HUES64 (cell line): ENCODE data around the gene GTSE1.
"Not testable (repeated sequence)": the region's sequence is repeated elsewhere in the genome, so short reads cannot be mapped to it uniquely, and the experiment has no call there.

Source experiments
- H3K27ac ChIP-seq: 2 replicates; pipeline ENCODE4 v1.7.0; 2013; ENCODE audit warnings: low read depth, low read length, inconsistent platforms
- H3K27me3 ChIP-seq: 2 replicates; pipeline ENCODE4 v1.6.1; 2013; ENCODE audit warnings: mild to moderate bottlenecking, low read length; ENCODE audit not compliant: insufficient read depth
- H3K36me3 ChIP-seq: 2 replicates; pipeline ENCODE4 v1.6.1; 2013; ENCODE audit warnings: mild to moderate bottlenecking, low read length; ENCODE audit not compliant: insufficient read depth
- H3K4me1 ChIP-seq: 2 replicates; pipeline ENCODE4 v1.6.1; 2013; ENCODE audit warnings: mild to moderate bottlenecking, low read length, moderate library complexity; ENCODE audit not compliant: insufficient read depth
- H3K4me3 ChIP-seq: 2 replicates; pipeline ENCODE4 v1.5.1; 2013; ENCODE audit warnings: mild to moderate bottlenecking, low read length, moderate library complexity
- H3K9ac ChIP-seq: 2 replicates; pipeline ENCODE4 v1.6.1; 2013; ENCODE audit warnings: mild to moderate bottlenecking, low read depth, low read length
- H3K9me3 ChIP-seq: 2 replicates; pipeline ENCODE4 v1.6.1; 2013; ENCODE audit warnings: low read depth, low read length; ENCODE audit not compliant: insufficient read depth
- WGBS: fragments of 150-250, 120-280 bp; methylation state at CpG from one replicate; pipeline ENCODE4 v1.1.7; 2013; ENCODE audit warnings: missing lambda C conversion rate; 5-methylcytosine and 5-hydroxymethylcytosine counted together

The GTSE1 gene

GRCh38 chr22:46299101-46299500 is 2.4 kb downstream of the GTSE1 start:
- Histone ChIP-seq H3K4me1 (no peaks in the 10 kb centered on the region), H3K9me3 (no peaks in the 10 kb centered on the region), H3K27me3 (no peaks in the 10 kb centered on the region), H3K27ac (no peak overlapping the region), H3K4me3 (no peak overlapping the region), H3K9ac (no peak overlapping the region), H3K36me3 (peaks cover 32% of the 10 kb centered on the region)
- 95% methylated on average over 13 of the region's 13 CpGs for WGBS

- H3K4me3 ChIP-seq, result no peak overlapping the region
- H3K27me3 ChIP-seq, result no peaks in the 10 kb centered on the region
- H3K9ac ChIP-seq, result no peak overlapping the region
- no peaks in the 10 kb centered on the region for H3K9me3 ChIP-seq
- no peaks in the 10 kb centered on the region for H3K4me1 ChIP-seq
- WGBS, result 97% methylated on average over 7 of the region's 7 CpGs
- no peak overlapping the region for H3K27ac ChIP-seq
- peaks cover 40% of the 10 kb centered on the region for H3K36me3 ChIP-seq
Observed at GRCh38 chr22:46300491-46300890, 3.8 kb downstream of the GTSE1 start.

GRCh38 chr22:46303347-46303965 is 6.8 kb downstream of the GTSE1 start:
- Histone ChIP-seq H3K36me3 (peaks cover 50% of the 10 kb centered on the region), H3K9me3 (no peaks in the 10 kb centered on the region), H3K27me3 (no peaks in the 10 kb centered on the region), H3K4me3 (no peak overlapping the region), H3K27ac (no peak overlapping the region), H3K9ac (no peak overlapping the region), H3K4me1 (no peaks in the 10 kb centered on the region)
- 96% methylated on average over 7 of the region's 7 CpGs for WGBS

- Histone ChIP-seq H3K27me3 (no peaks in the 10 kb centered on the region), H3K4me3 (no peak overlapping the region), H3K9me3 (no peaks in the 10 kb centered on the region), H3K36me3 (peaks cover 50% of the 10 kb centered on the region), H3K9ac (no peak overlapping the region), H3K27ac (no peak overlapping the region), H3K4me1 (no peaks in the 10 kb centered on the region)
- 94% methylated on average over 23 of the region's 23 CpGs for WGBS
Observed at GRCh38 chr22:46308283-46308988, 11.8 kb downstream of the GTSE1 start.

- peaks cover 47% of the 10 kb centered on the region for H3K36me3 ChIP-seq
- no peaks in the 10 kb centered on the region for H3K27me3 ChIP-seq
- no peak overlapping the region for H3K4me3 ChIP-seq
- no peak overlapping the region for H3K9ac ChIP-seq
- no peak overlapping the region for H3K27ac ChIP-seq
- no peaks in the 10 kb centered on the region for H3K9me3 ChIP-seq
- WGBS, result 94% methylated on average over 15 of the region's 15 CpGs
- H3K4me1 ChIP-seq, result no peaks in the 10 kb centered on the region
Observed at GRCh38 chr22:46309526-46310085, 12.9 kb downstream of the GTSE1 start.

- H3K27me3 ChIP-seq, result no peaks in the 10 kb centered on the region
- no peaks in the 10 kb centered on the region for H3K9me3 ChIP-seq
- no peaks in the 10 kb centered on the region for H3K4me1 ChIP-seq
- H3K27ac ChIP-seq, result no peak overlapping the region
- H3K9ac ChIP-seq, result no peak overlapping the region
- H3K4me3 ChIP-seq, result no peak overlapping the region
- peaks cover 58% of the 10 kb centered on the region for H3K36me3 ChIP-seq
- WGBS, result 95% methylated on average over 8 of the region's 8 CpGs
Observed at GRCh38 chr22:46312056-46312455, 15.4 kb downstream of the GTSE1 start.

- H3K9me3 ChIP-seq, H3K9ac ChIP-seq, H3K27ac ChIP-seq, H3K27me3 ChIP-seq, H3K4me1 ChIP-seq, H3K4me3 ChIP-seq: not testable (repeated sequence)
- WGBS, result 96% methylated on average over 2 of the region's 2 CpGs
- peaks cover 65% of the 10 kb centered on the region for H3K36me3 ChIP-seq
Observed at GRCh38 chr22:46312848-46313247, 16.2 kb downstream of the GTSE1 start.

- Histone ChIP-seq H3K4me1 (no peaks in the 10 kb centered on the region), H3K9me3 (no peaks in the 10 kb centered on the region), H3K27me3 (no peaks in the 10 kb centered on the region), H3K9ac (no peak overlapping the region), H3K36me3 (peaks cover 67% of the 10 kb centered on the region), H3K4me3 (no peak overlapping the region), H3K27ac (no peak overlapping the region)
- 90% methylated on average over 12 of the region's 12 CpGs for WGBS
Observed at GRCh38 chr22:46315976-46316375, 19.3 kb downstream of the GTSE1 start.

GRCh38 chr22:46317646-46318045 is 21.0 kb downstream of the GTSE1 start:
- no peak overlapping the region for H3K9ac ChIP-seq
- 90% methylated on average over 20 of the region's 20 CpGs for WGBS
- no peaks in the 10 kb centered on the region for H3K27me3 ChIP-seq
- no peaks in the 10 kb centered on the region for H3K9me3 ChIP-seq
- H3K27ac ChIP-seq, result no peak overlapping the region
- H3K4me1 ChIP-seq, result no peaks in the 10 kb centered on the region
- peaks cover 64% of the 10 kb centered on the region for H3K36me3 ChIP-seq
- no peak overlapping the region for H3K4me3 ChIP-seq

- H3K9me3 ChIP-seq, result no peaks in the 10 kb centered on the region
- H3K27ac ChIP-seq, result no peak overlapping the region
- H3K9ac ChIP-seq, result no peak overlapping the region
- no peak overlapping the region for H3K4me3 ChIP-seq
- H3K27me3 ChIP-seq, result no peaks in the 10 kb centered on the region
- H3K36me3 ChIP-seq, result peaks cover 70% of the 10 kb centered on the region
- no peaks in the 10 kb centered on the region for H3K4me1 ChIP-seq
- 94% methylated on average over 15 of the region's 15 CpGs for WGBS
Observed at GRCh38 chr22:46318576-46318975, 21.9 kb downstream of the GTSE1 start.

- H3K27ac ChIP-seq, result no peak overlapping the region
- no peak overlapping the region for H3K9ac ChIP-seq
- no peaks in the 10 kb centered on the region for H3K9me3 ChIP-seq
- no peaks in the 10 kb centered on the region for H3K4me1 ChIP-seq
- no peak overlapping the region for H3K4me3 ChIP-seq
- peaks cover 76% of the 10 kb centered on the region for H3K36me3 ChIP-seq
- WGBS, result 97% methylated on average over 10 of the region's 10 CpGs
- no peaks in the 10 kb centered on the region for H3K27me3 ChIP-seq
Observed at GRCh38 chr22:46319319-46319718, 22.6 kb downstream of the GTSE1 start.
